EL (cell line): ENCODE measurements around the gene DRD4.
"Not testable (repeated sequence)": the region's sequence is repeated elsewhere in the genome, so short reads cannot be mapped to it uniquely, and the experiment has no call there.

Experiments used
- DNase-seq: peaks from one replicate; pipeline ENCODE4 v3.0.0-alpha.2; 2016

The DRD4 gene

GRCh38 chr11:680970-681369 lies 43.9 kb downstream of the DRD4 start:
- DNase-seq, result no peak

GRCh38 chr11:686451-687243 lies 49.6 kb downstream of the DRD4 start:
- DNase-seq, result no peak

- no peak for DNase-seq
Measured at GRCh38 chr11:687751-688150, 50.7 kb downstream of the DRD4 start.

GRCh38 chr11:688681-689080 lies 51.6 kb downstream of the DRD4 start:
- DNase-seq, result no peak

- DNase-seq, result no peak
Measured at GRCh38 chr11:689625-690024, 52.6 kb downstream of the DRD4 start.

GRCh38 chr11:690244-690643 lies 53.2 kb downstream of the DRD4 start:
- DNase-seq, result not testable (repeated sequence)
